SK-N-SH (cell line): ENCODE data around the gene ADCY5.

Experiments
- EP300 ChIP-seq, 2 experiments: IDR thresholded peaks; 2 replicates each; pipeline versions ENCODE4 v1.4.0 to v1.6.1; 2012; ENCODE audit warnings: borderline replicate concordance in 1 of 2, low read depth in 1 of 2, low read length in 1 of 2
- FOSL2 ChIP-seq: IDR thresholded peaks from 2 replicates; pipeline ENCODE4 v1.4.0; 2012; ENCODE audit warnings: low read depth, mild to moderate bottlenecking, moderate library complexity, borderline replicate concordance
- GABPA ChIP-seq: IDR thresholded peaks from 2 replicates; pipeline ENCODE4 v1.4.0; 2012; ENCODE audit warnings: low read depth, mild to moderate bottlenecking
- NRF1 ChIP-seq: IDR thresholded peaks from 2 replicates; pipeline ENCODE4 v1.6.1; 2012; ENCODE audit warnings: low read depth, mild to moderate bottlenecking, low read length
- POLR2AphosphoS5 ChIP-seq: IDR thresholded peaks from 2 replicates; pipeline ENCODE4 v1.6.1; 2012; ENCODE audit warnings: low read depth, low read length
- RAD21 ChIP-seq: IDR thresholded peaks from 2 replicates; pipeline ENCODE4 v1.6.1; 2012; ENCODE audit warnings: mild to moderate bottlenecking, low read length
- RFX5 ChIP-seq: IDR thresholded peaks from 2 replicates; pipeline ENCODE4 v1.6.1; 2012; ENCODE audit warnings: mild to moderate bottlenecking, improper control_type of control experiment, low read length
- TAF1 ChIP-seq: IDR thresholded peaks from 2 replicates; pipeline ENCODE4 v1.6.1; 2012; ENCODE audit warnings: low read depth, mild to moderate bottlenecking, low read length, moderate library complexity, borderline replicate concordance
- YY1 ChIP-seq: IDR thresholded peaks from 2 replicates; pipeline ENCODE4 v1.4.0; 2012; ENCODE audit warnings: low read depth, mild to moderate bottlenecking
- TF ChIP-seq, protein P1 (sequence below): IDR thresholded peaks from 2 replicates; pipeline ENCODE4 v1.4.0; 2012; ENCODE audit warnings: low read depth, borderline replicate concordance
- TF ChIP-seq, protein P2 (sequence below): fragments of 200-600 bp; sonication (generic); IDR thresholded peaks from 2 replicates; pipeline ENCODE4 v1.6.1; 2017; ENCODE audit warnings: antibody characterized with exemption, mild to moderate bottlenecking, moderate library complexity
- TF ChIP-seq, protein P3 (sequence below): IDR thresholded peaks from 2 replicates; pipeline ENCODE4 v1.6.1; 2012; ENCODE audit warnings: mild to moderate bottlenecking, low read depth, low read length, moderate library complexity
- TF ChIP-seq, protein P4 (sequence below): IDR thresholded peaks from 2 replicates; pipeline ENCODE4 v1.4.0; 2012; ENCODE audit warnings: low read depth, borderline replicate concordance

DNA sequence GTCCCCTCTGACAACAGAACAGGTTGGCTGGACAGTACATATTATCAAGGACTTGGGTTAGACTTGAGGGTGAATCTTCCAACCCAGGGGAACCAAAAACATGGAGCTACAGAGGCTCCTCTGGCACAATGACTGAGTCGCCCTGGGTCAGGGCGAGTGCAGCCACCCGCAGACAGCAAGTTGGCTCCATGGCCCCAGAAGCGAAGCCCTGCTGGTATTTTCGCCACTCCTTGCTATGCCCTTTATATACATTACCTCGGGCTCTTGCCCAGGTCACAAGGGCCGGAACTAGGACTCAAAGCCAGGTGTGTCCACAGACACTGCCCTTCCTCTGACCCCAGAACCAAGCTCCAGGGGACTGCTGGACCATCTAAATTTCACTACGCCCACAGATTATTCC, 64.6 kb downstream of the ADCY5 start:
- no peak for TF ChIP-seq TAF1
- TF ChIP-seq, protein P1, sequence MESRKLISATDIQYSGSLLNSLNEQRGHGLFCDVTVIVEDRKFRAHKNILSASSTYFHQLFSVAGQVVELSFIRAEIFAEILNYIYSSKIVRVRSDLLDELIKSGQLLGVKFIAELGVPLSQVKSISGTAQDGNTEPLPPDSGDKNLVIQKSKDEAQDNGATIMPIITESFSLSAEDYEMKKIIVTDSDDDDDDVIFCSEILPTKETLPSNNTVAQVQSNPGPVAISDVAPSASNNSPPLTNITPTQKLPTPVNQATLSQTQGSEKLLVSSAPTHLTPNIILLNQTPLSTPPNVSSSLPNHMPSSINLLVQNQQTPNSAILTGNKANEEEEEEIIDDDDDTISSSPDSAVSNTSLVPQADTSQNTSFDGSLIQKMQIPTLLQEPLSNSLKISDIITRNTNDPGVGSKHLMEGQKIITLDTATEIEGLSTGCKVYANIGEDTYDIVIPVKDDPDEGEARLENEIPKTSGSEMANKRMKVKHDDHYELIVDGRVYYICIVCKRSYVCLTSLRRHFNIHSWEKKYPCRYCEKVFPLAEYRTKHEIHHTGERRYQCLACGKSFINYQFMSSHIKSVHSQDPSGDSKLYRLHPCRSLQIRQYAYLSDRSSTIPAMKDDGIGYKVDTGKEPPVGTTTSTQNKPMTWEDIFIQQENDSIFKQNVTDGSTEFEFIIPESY, result no peak
- no peak for TF ChIP-seq RFX5
- TF ChIP-seq, protein P2, sequence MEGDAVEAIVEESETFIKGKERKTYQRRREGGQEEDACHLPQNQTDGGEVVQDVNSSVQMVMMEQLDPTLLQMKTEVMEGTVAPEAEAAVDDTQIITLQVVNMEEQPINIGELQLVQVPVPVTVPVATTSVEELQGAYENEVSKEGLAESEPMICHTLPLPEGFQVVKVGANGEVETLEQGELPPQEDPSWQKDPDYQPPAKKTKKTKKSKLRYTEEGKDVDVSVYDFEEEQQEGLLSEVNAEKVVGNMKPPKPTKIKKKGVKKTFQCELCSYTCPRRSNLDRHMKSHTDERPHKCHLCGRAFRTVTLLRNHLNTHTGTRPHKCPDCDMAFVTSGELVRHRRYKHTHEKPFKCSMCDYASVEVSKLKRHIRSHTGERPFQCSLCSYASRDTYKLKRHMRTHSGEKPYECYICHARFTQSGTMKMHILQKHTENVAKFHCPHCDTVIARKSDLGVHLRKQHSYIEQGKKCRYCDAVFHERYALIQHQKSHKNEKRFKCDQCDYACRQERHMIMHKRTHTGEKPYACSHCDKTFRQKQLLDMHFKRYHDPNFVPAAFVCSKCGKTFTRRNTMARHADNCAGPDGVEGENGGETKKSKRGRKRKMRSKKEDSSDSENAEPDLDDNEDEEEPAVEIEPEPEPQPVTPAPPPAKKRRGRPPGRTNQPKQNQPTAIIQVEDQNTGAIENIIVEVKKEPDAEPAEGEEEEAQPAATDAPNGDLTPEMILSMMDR, result no peak
- TF ChIP-seq, protein P3, sequence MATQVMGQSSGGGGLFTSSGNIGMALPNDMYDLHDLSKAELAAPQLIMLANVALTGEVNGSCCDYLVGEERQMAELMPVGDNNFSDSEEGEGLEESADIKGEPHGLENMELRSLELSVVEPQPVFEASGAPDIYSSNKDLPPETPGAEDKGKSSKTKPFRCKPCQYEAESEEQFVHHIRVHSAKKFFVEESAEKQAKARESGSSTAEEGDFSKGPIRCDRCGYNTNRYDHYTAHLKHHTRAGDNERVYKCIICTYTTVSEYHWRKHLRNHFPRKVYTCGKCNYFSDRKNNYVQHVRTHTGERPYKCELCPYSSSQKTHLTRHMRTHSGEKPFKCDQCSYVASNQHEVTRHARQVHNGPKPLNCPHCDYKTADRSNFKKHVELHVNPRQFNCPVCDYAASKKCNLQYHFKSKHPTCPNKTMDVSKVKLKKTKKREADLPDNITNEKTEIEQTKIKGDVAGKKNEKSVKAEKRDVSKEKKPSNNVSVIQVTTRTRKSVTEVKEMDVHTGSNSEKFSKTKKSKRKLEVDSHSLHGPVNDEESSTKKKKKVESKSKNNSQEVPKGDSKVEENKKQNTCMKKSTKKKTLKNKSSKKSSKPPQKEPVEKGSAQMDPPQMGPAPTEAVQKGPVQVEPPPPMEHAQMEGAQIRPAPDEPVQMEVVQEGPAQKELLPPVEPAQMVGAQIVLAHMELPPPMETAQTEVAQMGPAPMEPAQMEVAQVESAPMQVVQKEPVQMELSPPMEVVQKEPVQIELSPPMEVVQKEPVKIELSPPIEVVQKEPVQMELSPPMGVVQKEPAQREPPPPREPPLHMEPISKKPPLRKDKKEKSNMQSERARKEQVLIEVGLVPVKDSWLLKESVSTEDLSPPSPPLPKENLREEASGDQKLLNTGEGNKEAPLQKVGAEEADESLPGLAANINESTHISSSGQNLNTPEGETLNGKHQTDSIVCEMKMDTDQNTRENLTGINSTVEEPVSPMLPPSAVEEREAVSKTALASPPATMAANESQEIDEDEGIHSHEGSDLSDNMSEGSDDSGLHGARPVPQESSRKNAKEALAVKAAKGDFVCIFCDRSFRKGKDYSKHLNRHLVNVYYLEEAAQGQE, result no peak
- TF ChIP-seq POLR2AphosphoS5, result no peak
- no peak for TF ChIP-seq FOSL2
- TF ChIP-seq, protein P4, sequence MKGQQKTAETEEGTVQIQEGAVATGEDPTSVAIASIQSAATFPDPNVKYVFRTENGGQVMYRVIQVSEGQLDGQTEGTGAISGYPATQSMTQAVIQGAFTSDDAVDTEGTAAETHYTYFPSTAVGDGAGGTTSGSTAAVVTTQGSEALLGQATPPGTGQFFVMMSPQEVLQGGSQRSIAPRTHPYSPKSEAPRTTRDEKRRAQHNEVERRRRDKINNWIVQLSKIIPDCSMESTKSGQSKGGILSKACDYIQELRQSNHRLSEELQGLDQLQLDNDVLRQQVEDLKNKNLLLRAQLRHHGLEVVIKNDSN, result no peak
- no peak for TF ChIP-seq GABPA
- TF ChIP-seq NRF1, result no peak
- no peak for TF ChIP-seq RAD21
- no peak for TF ChIP-seq YY1
- no peak for TF ChIP-seq EP300 (IDR thresholded peaks at IDR 0.05; ENCODE audit: borderline replicate concordance in 1 of 2, low read depth in 1 of 2, low read length in 1 of 2)
